ENCODE results near the gene TRAK1. TPM values are rescaled to one million over a fixed set of nuclear protein-coding genes. Genes with fewer than 3 reads are reported as not detected.

TRAK1 gene
- total RNA-seq, 2 donors from 2014 or later: 32.3 to 48.0 TPM

GRCh38 chr3:42152193-42152592, 61.0 kb downstream of the TRAK1 start:
- no peaks in the 10 kb centered on the region for H3K36me3 Mint-ChIP-seq
- no peaks in the 10 kb centered on the region for H3K9me3 Mint-ChIP-seq
- DNase-seq (ENCODE audit: low spot score) (no peak), ATAC-seq (no peak)
- no peak overlapping the region for H3K4me3 Mint-ChIP-seq
- no peak overlapping the region for H3K27ac Mint-ChIP-seq
- H3K27me3 Mint-ChIP-seq: no peaks in the 10 kb centered on the region
- H3K4me1 Mint-ChIP-seq (ENCODE audit: low read depth in 2 of 2): peaks cover 27 to 36% of the 10 kb centered on the region in 2 donors

GRCh38 chr3:42153039-42153438, 61.9 kb downstream of the TRAK1 start:
- ATAC-seq (no peak), DNase-seq (ENCODE audit: low spot score) (no peak)
- H3K27ac Mint-ChIP-seq: no peak overlapping the region
- no peaks in the 10 kb centered on the region for H3K36me3 Mint-ChIP-seq
- no peak overlapping the region for H3K4me3 Mint-ChIP-seq
- no peaks in the 10 kb centered on the region for H3K9me3 Mint-ChIP-seq
- no peaks in the 10 kb centered on the region for H3K27me3 Mint-ChIP-seq
- H3K4me1 Mint-ChIP-seq (ENCODE audit: low read depth in 2 of 2): peaks cover 20 to 28% of the 10 kb centered on the region in 2 donors

- no peak for DNase-seq (ENCODE audit: low spot score)
- H3K36me3 Mint-ChIP-seq: no peaks in the 10 kb centered on the region
- peak in 1 of 2 donors; percentile 59 for ATAC-seq
- peaks cover 20 to 21% of the 10 kb centered on the region in 2 donors for H3K4me1 Mint-ChIP-seq (ENCODE audit: low read depth in 2 of 2)
- H3K27ac Mint-ChIP-seq: no peak overlapping the region
- H3K27me3 Mint-ChIP-seq: no peaks in the 10 kb centered on the region
- H3K9me3 Mint-ChIP-seq: no peaks in the 10 kb centered on the region
- no peak overlapping the region for H3K4me3 Mint-ChIP-seq
These were observed 66.7 kb downstream of the TRAK1 start for GRCh38 chr3:42157540-42158538.

- H3K27me3 Mint-ChIP-seq: no peaks in the 10 kb centered on the region
- no peak for ATAC-seq
- H3K4me3 Mint-ChIP-seq: no peak overlapping the region
- H3K4me1 Mint-ChIP-seq (ENCODE audit: low read depth in 2 of 2): peaks cover 19 to 21% of the 10 kb centered on the region in 2 donors
- no peaks in the 10 kb centered on the region for H3K36me3 Mint-ChIP-seq
- H3K27ac Mint-ChIP-seq: peak overlapping the region in 1 of 2 donors; percentile 60
- no peaks in the 10 kb centered on the region for H3K9me3 Mint-ChIP-seq
- DNase-seq (ENCODE audit: low spot score): no peak
These were observed 68.0 kb downstream of the TRAK1 start for GRCh38 chr3:42159147-42159546.

- ATAC-seq: peak; percentile 74 to 80
- Mint-ChIP-seq H3K27ac (peak overlapping the region in 1 of 2 donors; percentile 60), H3K4me3 (no peak overlapping the region), H3K36me3 (no peaks in the 10 kb centered on the region), H3K9me3 (no peaks in the 10 kb centered on the region), H3K27me3 (no peaks in the 10 kb centered on the region), H3K4me1 (ENCODE audit: low read depth in 2 of 2) (peaks cover 16 to 19% of the 10 kb centered on the region in 2 donors)
- no peak for DNase-seq (ENCODE audit: low spot score)
These were observed 68.7 kb downstream of the TRAK1 start for GRCh38 chr3:42159706-42160472.

GRCh38 chr3:42161050-42161935, 70.1 kb downstream of the TRAK1 start:
- H3K27me3 Mint-ChIP-seq: no peaks in the 10 kb centered on the region
- DNase-seq (ENCODE audit: low spot score) (no peak), ATAC-seq (no peak)
- H3K4me3 Mint-ChIP-seq: no peak overlapping the region
- no peaks in the 10 kb centered on the region for H3K36me3 Mint-ChIP-seq
- peaks cover 14 to 23% of the 10 kb centered on the region in 2 donors for H3K4me1 Mint-ChIP-seq (ENCODE audit: low read depth in 2 of 2)
- no peaks in the 10 kb centered on the region for H3K9me3 Mint-ChIP-seq
- H3K27ac Mint-ChIP-seq: no peak overlapping the region

- H3K27ac Mint-ChIP-seq: no peak overlapping the region
These were observed 71.3 kb downstream of the TRAK1 start for GRCh38 chr3:42162462-42162861.

GRCh38 chr3:42163622-42164244, 72.6 kb downstream of the TRAK1 start:
- Mint-ChIP-seq H3K4me3 (no peak overlapping the region), H3K9me3 (no peaks in the 10 kb centered on the region), H3K36me3 (no peaks in the 10 kb centered on the region), H3K27ac (no peak overlapping the region), H3K27me3 (no peaks in the 10 kb centered on the region), H3K4me1 (ENCODE audit: low read depth in 2 of 2) (peaks cover 14 to 23% of the 10 kb centered on the region in 2 donors)
- DNase-seq (ENCODE audit: low spot score): no peak
- ATAC-seq: no peak

More at GRCh38 chr3:42162462-42162861, 71.3 kb downstream of the TRAK1 start:
- DNase-seq (ENCODE audit: low spot score) (no peak), ATAC-seq (no peak)
- H3K9me3 Mint-ChIP-seq: no peaks in the 10 kb centered on the region
- H3K36me3 Mint-ChIP-seq: no peaks in the 10 kb centered on the region
- H3K4me3 Mint-ChIP-seq: no peak overlapping the region
- H3K4me1 Mint-ChIP-seq (ENCODE audit: low read depth in 2 of 2): peaks cover 14 to 23% of the 10 kb centered on the region in 2 donors
- H3K27me3 Mint-ChIP-seq: no peaks in the 10 kb centered on the region

GRCh38 chr3:42164656-42165055, 73.5 kb downstream of the TRAK1 start:
- Mint-ChIP-seq H3K4me3 (no peak overlapping the region), H3K36me3 (no peaks in the 10 kb centered on the region), H3K4me1 (ENCODE audit: low read depth in 2 of 2) (peaks cover 8 to 16% of the 10 kb centered on the region in 2 donors), H3K27me3 (no peaks in the 10 kb centered on the region), H3K27ac (no peak overlapping the region), H3K9me3 (no peaks in the 10 kb centered on the region)
- DNase-seq (ENCODE audit: low spot score) (no peak), ATAC-seq (no peak)

- no peak for ATAC-seq
- Mint-ChIP-seq H3K4me3 (no peak overlapping the region), H3K9me3 (no peaks in the 10 kb centered on the region), H3K36me3 (no peaks in the 10 kb centered on the region), H3K27ac (no peak overlapping the region), H3K4me1 (ENCODE audit: low read depth in 2 of 2) (peaks cover 12 to 16% of the 10 kb centered on the region in 2 donors), H3K27me3 (no peaks in the 10 kb centered on the region)
- DNase-seq (ENCODE audit: low spot score): no peak
These were observed 74.1 kb downstream of the TRAK1 start for GRCh38 chr3:42165211-42165610.

- Mint-ChIP-seq H3K27me3 (no peaks in the 10 kb centered on the region), H3K27ac (no peak overlapping the region), H3K9me3 (no peaks in the 10 kb centered on the region), H3K4me3 (no peak overlapping the region), H3K4me1 (ENCODE audit: low read depth in 2 of 2) (peaks cover 13 to 14% of the 10 kb centered on the region in 2 donors), H3K36me3 (no peaks in the 10 kb centered on the region)
- ATAC-seq: peak in 1 of 2 donors; percentile 17
- no peak for DNase-seq (ENCODE audit: low spot score)
These were observed 75.1 kb downstream of the TRAK1 start for GRCh38 chr3:42166214-42166613.

- no peak for ATAC-seq
- H3K27me3 Mint-ChIP-seq: no peaks in the 10 kb centered on the region
These were observed 75.6 kb downstream of the TRAK1 start for GRCh38 chr3:42166662-42167300.

More at GRCh38 chr3:42166662-42167300, 75.6 kb downstream of the TRAK1 start:
- Mint-ChIP-seq H3K4me3 (no peak overlapping the region), H3K27ac (no peak overlapping the region), H3K36me3 (no peaks in the 10 kb centered on the region), H3K9me3 (no peaks in the 10 kb centered on the region), H3K4me1 (ENCODE audit: low read depth in 2 of 2) (peaks cover 16 to 17% of the 10 kb centered on the region in 2 donors)
- no peak for DNase-seq (ENCODE audit: low spot score)
